Fibroblast of skin of back (primary cell): ENCODE results near the gene TPP2.

Experiments used
- DNase-seq: peaks from one replicate; pipeline ENCODE4 v3.0.0-alpha.2; 2013

Gene TPP2

DNA sequence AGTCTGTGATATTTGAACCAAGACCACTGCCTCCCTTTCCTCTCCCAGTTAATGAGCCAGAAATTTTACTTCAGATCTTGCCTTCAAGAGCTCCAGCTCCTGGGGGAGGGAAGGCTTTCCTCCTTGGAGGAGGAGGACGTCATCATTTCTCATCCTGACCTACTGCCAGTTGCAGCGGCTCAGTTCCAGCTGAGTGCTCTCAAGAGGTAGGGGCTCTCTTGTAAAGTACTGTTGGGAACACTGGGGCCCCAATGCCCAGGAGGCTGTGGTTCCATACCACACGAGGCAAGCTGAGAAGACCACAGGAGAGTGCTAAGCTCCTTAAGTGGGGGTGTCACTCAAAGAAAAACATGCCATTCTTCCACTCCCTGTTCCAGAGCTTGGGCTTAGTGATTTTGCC is 61.9 kb downstream of the TPP2 start:
- DNase-seq: no peak

DNA sequence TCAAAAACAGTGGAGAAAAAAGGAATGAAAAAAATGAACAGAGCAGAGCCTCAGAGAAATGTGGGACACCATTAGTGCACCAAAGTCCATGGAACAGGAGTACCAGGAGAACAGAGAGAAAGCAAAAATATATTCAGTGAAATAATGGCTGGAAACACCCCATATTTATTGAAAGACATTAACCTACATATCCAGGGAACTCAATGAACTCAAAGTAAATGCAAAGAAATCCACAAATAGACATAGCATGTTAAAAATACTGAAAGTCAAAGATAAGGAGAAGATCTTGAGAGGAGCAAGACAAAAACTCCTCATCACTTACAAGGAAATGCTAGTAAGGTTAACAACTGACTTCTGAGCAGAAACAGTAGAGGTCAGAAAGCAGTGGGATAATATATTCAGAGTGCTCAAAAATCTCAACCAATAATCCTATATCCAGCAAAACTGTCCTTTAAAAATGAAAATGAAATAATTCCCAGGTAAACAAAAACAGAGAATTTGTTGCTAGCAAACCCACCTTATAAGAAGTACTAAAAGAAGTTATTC is 62.5 kb downstream of the TPP2 start:
- DNase-seq: no peak

DNA sequence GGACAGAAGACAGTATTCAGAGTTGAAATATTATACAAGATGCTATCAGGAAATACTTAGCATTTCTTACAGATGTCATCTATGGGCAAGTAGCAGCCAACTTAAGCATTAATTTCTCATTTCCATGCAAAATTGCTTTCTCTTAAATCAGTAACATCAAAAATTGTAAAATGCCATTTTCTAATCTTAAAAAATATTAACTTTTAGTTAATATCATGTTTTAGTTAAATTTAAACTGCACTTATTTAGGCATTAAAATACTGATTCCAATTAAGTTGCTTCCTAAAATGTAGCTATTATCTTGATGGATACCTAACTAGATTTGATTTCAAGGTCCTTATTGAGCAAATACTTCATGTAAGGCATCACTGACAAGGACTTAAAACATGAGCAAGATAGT is 70.2 kb downstream of the TPP2 start:
- DNase-seq: no peak

DNA sequence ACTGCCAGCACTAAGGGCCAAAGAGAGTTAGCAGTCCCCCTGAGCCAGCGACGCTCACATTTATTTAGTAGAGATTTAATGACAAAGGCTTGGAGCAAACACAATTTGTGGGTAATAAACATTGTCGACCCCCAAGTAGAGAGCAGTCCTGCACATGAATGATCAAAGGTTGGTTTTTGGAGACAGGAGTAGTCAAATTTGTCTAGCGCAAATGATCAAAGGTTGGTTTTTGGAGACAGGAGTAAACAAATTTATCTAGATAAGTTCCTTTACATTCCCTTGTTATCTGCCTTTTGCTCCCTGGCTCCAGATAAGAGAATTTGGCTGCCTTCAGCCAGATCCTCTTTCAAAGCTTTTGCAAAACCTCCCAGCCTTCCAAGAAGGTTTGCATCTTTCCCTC is 71.1 kb downstream of the TPP2 start:
- no peak for DNase-seq

DNA sequence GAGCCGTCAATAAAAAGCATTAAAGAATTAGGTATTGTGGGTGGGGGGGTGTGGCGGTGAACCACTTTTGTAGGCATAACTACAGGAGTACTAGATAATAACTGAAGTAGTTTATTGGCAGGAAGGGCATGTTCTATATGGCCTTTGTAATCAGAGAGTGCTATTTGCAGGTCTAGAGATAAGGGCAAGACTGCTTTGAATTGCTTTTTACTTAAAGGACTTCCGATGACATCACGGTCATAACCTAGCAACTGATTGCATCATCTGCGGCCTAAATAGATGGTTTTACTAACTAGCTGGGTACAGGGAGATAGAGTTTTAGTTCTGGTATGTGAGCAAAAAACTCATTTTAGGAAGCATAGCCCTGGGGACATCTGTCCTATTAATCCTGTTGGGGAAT is 73.3 kb downstream of the TPP2 start:
- no peak for DNase-seq

DNA sequence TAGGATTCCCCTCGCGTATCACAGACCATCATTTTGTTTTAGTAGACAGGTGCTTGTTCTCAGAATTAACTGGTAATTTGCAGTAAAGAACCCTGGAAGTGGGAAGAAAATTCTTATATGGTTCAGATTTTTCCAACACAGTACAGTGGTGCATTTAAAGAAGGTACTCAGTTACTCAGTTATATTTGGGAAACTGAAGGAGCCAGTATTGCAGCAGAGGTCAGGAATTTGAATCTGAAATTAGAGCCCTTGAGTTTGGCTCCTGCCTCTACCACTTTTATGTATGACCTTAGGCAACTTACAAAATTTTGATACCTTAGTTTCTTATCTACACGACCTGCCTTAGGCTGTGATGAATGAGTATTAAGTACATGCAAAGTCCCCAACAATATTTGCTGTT is 78.3 kb downstream of the TPP2 start:
- DNase-seq: no peak

DNA sequence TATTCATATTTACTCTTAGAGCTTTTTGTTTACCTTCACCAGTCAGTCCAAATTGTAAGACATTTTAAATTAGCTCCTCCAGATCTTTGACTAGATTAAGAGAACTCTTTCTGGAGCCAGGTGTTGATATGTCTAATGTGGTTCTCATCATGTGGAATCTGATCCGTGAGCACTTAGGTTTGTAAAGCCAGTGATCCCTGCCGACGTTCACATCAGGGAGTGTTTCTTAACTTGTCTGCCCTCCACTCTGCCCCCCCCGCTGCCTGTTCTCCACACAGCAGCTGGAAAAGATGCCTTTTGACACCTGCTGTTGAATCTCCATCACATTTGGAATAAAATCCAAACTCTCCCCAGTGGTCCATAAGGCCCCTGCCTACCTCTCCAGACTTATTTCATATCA is 80.3 kb downstream of the TPP2 start:
- DNase-seq: no peak

DNA sequence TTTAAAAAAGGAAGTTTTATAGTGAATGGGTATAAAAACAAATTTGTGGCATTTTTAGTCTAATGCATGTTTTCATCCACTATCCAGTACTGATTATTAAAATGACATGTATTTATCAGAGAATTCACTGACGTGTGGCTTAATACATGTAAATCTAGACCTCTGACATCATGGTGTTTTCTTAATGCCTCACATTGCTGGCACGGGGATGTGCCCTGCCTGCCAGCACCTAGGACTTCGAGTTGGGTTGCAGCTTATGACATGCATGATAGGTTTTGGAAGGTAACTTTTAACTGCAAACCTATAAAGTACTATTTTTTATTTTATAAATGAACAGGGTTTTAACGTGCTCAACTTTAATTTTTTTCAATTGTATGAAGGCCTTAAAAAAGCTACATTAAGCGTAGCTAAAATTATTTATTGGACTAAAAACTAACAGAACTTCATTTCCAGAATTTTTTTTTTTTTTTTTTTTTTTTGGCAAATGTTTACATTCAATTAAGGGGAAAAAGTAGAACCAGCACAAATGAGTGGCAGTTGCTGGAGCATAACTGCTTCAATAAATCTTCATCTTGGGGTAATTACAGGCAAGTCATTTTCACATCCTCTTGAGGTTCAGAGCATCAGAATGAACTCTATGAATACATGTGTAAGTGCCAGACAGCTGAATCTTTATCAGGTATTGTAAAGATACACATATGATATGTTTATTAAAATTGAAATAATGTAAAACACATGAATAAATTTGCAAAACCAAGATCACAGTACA is 81.7 kb downstream of the TPP2 start:
- no peak for DNase-seq

DNA sequence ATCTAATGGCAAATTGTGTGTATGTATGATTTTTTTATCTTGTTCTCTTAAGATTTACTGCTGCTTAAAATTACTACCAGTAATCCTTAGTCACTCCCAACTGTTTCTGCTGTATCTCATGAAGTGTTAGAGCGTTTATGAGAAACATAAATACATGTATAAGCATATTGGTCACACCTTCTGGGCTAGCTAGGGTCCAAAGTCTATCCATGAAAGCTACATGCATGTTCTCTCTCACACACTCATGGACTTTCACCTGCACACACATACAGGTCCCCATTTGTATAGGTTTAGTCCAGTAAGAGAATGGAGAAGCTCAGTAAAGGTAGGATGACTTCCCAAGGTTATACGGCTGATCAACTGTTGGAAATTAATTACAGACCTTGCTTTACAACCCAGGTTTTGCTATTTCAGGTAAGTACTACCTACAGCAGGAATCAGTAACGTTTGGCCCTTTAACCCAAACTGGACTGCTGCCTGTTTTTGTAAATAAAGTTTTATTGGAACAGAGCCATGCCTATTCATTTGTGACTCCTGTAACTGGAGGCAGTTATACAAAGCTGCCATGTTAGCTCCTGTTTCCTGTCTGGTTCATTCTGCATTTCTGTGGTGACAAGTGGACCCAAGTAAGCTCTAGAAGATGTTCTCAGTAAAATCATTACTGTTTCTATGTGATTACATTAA is 82.8 kb downstream of the TPP2 start:
- DNase-seq: no peak

DNA sequence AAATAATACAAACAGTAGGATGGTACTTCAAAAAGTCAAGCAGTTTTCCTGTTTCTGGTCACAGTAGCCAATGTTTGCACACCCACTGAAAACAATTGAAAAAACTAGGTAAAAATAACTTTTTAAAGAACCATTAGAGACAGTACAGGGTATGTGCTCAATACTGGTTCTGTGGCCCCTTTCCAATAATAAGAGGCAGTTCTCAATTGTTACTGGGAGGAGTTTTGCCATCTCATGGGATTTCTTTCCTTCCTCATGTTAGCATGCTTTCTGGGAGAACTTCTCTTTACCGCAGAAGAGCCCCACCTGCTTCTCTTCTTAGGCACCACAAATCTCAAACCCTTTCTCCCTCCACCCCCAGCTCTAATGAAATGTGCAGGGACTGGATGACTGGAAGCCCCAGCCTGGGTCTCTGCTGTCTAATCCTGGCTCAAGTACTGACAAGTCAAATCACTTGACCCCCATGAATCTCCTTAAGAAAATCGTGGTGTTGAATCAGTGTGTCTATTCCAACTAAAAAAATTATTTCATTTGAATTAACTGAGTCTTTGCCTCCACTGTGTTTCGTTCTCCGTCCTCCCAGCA is 83.4 kb downstream of the TPP2 start:
- no peak for DNase-seq

DNA sequence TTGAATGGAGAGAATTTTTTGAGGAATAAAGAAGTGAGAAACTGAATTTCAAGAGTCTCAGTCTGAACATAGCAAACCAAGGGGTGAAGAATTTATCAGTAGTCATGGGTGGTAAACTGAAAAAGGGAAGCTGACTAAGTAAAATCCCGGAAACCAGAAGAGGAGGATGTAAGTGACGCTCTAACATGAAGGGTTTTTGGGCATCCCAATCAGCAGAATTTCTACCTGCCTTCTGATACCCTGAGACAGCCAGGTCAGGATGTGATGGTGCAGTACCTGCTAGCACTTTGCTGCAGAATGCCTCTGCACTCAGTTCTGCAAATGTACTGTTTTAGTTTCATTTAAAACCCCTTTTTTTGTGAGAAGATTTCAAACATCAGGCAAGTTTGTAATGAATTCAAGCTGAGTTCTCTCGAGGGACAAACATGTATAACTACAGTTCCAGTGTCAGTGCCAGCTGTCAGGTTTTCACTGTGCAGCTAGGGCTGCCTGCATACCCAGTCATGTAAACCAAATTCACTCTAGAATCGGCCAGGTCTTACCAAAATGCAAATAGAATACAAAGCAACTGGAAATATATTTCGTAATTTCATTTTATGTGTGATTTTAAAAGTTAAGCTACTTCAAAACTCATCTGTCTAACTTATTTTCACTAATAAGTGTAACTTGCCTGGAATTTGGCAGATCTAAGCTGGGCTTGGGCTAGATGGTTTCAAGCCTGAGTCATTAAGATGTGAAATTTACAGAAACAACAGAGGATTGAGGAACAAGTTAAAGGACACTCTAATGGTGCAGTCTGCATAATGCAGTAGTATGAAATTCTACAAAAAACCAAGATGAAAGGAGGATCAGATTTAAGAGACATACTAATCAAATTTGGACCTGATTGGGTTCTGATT is 84.3 kb downstream of the TPP2 start:
- DNase-seq: peak; percentile 50

DNA sequence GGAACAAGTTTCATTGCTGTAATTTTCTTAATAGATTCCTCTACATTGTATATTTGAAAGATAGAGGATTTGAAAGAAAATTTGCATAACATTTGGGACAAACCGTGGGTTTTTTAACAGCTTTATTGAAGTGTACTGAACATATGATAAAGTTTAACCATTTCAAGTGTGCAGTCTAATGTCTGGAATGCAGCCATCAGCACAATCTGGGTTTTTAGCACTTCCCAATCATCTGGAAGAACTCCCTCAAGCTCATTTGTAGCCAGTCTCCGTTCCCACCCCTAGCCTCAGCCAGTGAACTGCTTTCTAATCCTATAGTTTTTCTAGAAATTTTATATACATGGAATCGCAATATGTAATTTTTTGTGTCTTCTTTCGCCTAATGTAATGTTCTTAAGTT is 85.4 kb downstream of the TPP2 start:
- DNase-seq: no peak

DNA sequence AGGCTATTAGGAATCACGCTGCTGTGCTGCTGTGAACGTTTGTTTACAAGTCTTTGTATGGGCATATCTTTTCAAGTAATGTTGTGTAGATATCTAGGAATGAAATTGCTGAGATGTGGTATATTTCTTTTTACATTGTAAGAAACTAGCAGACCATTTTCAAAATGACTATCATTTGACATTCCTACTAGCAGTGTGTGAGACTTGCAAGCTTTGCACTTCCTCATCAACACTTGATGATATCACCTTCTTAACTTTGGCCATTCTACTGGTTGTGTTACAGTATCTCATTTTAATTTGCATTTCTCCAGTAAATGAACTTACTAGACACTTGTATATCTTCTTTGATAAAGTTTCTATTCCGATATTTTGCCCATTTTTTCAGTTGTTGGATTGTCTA is 85.9 kb downstream of the TPP2 start:
- no peak for DNase-seq

DNA sequence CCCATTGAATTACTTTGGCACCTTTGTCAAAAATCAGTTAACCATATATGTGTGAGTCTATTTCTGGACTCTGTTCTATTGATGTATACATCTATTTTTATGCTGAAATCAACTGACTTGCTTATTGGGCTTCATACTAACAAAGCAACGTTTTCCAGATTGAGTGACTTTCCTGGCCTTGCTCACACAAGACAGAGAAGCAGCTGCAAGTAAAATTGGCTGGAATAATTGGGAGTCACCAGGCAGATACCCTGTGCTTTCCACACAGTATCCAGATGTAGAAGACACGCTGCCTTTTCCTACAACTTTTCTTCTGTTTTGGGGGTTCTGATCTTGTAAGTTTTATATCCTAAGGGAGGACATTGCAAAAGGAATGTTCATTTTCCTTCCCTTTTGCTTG is 86.9 kb downstream of the TPP2 start:
- DNase-seq: no peak

DNA sequence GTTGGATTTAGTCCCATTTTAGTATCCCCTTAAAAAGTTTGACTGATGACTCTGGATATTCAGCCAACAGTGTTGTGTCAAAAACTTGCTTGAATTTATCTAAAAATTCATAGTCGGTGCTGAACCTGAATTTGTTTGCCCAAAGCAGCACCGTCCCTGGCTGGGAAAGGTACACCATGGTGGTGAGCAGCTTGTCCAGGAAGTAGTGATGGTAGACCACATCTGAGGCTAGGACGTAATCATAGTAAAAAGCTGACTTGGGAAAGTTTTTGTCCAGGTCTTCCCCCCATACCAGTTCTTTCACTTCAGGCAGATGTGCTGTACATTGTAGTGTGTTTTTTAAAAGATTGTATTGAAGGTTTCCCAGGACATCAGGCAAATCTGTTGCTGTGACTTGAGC is 89.2 kb downstream of the TPP2 start:
- DNase-seq: no peak

DNA sequence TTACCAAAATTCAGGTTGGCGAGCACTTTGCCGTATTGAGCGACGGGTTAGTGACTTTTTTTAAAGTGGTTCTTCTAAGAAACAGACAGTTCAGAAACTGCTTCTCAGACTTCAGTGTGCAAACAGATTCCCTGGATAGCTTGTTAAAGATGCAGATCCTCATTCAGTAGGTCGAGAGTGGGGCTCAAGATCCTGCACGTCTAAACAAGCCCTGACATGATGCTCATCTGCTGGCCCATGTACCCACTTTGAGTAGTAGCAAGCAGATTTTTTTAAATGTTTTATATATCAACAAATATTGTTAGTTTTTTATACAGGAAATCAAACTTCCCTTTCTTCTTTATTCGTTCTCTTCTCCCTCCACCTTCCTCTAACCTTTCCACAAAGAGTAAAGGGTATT is 90.7 kb downstream of the TPP2 start:
- no peak for DNase-seq

DNA sequence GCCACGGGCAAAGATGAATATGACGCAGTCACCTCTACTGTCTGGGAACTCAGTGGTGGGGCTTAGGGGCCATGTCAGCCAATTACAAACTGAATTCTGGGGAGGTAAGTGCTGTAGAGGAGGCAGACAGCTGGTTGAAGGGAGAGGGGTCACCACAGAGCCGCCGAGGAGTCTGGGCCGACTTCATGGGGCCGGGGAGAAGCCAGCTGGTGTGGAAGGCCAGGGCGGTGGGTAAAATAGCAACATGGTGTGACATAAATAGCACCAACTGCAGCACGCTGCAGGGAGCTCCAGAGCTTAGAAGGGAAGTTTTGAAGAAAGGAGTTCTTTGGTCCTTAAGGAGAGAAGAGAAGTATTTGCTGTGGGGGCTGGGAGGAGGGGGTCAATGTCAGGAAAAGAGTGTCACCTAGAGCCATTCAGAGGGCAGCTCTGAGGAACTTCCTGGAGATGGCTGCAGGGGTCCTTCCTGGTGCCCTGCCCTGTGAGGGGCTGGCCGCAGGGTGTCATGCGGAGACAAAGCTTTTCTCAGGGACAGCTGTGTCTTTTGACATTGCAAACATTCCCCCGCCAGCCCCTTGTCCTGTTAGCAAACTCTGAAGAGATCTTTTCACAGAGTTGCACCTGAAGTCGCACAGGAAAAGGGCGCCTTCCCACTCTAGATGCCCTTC is 91.7 kb downstream of the TPP2 start:
- no peak for DNase-seq

DNA sequence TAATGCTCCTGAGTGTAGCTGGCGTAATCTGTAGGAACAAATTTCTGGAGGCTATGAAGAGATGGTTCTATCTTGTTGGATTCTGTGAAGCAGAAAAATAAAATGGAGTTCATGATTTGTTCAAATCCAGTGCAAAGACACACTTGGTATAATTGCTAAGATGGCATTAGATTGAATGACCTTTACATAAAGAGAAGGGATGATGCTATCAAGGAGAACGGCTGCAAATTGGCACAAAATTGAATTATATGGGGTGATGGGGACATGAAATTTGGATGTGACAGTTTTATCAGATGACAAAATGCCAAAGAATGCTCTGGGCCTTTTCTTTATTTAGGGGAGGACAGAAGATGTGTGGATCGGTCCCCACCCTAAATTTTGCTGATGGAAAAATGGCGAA is 94.1 kb downstream of the TPP2 start:
- no peak for DNase-seq

DNA sequence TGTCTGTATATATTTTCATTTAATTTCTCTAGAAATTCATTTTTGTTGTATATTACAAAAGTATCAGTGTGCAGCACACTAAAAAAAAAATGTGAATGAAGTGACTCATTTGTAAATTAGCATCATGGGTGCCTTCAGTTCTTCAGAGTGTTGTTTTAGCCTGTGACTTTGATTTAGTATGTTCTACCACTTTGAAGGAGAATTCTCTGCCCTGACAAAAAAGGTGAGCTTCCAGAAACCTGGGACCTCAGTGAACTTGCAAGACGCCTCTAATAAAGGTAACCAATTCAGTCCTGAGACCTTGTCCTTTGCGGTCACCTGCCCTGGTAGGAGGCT is 95.7 kb downstream of the TPP2 start:
- no peak for DNase-seq

DNA sequence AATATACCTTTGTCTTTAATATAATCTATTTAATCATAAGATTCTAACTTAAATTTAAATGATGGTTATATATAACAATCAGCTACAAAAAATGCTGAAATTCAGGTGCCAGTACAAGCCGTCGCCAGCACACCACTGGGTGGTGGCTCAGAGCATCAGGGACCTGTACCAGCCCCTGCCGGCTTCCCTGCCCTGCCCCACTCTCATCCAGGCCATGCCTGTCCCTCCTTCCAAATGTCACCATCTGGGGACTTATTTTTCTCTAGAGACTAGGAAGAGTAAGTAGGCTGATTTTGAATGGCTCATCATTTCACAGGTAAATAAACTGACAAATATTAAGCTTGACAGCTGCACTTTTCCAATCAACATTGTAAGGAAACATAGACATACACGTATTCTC is 96.5 kb downstream of the TPP2 start:
- DNase-seq: no peak

DNA sequence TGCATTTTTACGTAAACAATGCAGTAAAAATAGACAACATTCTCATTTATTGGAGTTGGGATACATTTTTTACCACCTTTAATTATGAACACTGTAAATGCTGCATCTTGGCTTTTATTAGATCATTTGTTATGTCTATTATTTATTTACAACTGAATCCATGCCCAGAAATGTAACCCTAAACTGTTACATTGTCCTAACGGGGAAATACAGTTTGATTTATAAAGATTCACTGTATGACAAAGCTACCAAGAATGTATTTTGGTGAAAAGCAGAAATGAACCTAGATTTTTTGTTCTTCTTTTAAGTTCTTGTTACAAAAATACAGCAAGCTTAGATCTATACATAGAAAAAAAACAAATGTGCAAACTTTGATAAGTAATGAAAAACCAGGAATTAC is 97.0 kb downstream of the TPP2 start:
- no peak for DNase-seq

DNA sequence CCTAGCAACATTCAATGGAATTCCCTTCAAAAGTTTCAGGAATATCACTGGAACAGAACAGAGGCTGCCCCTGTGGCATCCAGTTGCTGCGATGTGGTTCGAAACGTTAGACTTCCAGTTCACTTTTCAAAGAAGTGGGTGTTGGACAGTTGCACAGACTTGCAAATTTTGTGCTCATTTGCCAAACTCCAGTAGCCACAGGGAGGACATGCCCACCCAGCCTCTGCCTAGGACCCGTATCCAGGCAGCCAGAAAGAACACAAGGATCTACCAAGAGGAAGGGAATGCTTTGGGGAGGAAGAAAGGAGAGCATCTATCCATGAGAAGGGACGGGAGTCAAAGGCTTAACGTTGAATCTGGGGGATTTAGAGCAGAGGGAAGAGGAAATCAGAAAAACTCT is 98.2 kb downstream of the TPP2 start, which contains the start of gene METTL21C:
Gene METTL21C (minus strand): TSS at position 108 of the 400 bp plus-strand sequence. CDS start 546 bp downstream, outside the sequence.
- no peak for DNase-seq
